Mucosa of stomach (tissue), 1 donor: ENCODE measurements around the gene GAS2L1.

Source experiments
- H3K27me3 ChIP-seq: one replicate; pipeline ENCODE4 v1.7.0; 2013; ENCODE audit warnings: mild to moderate bottlenecking, low read length; ENCODE audit not compliant: control insufficient read depth, insufficient read depth
- H3K36me3 ChIP-seq: one replicate; pipeline ENCODE4 v1.7.0; 2013; ENCODE audit warnings: low read length; ENCODE audit not compliant: control insufficient read depth, insufficient read depth
- H3K4me1 ChIP-seq: one replicate; pipeline ENCODE4 v1.7.0; 2013; ENCODE audit warnings: mild to moderate bottlenecking, low read length; ENCODE audit not compliant: control insufficient read depth, insufficient read depth
- H3K4me3 ChIP-seq: one replicate; pipeline ENCODE4 v1.7.0; 2013; ENCODE audit warnings: low read length
- H3K9ac ChIP-seq: one replicate; pipeline ENCODE4 v1.7.0; 2013; ENCODE audit warnings: mild to moderate bottlenecking, low read length, moderate library complexity
- H3K9me3 ChIP-seq: one replicate; pipeline ENCODE4 v1.7.0; 2013; ENCODE audit warnings: mild to moderate bottlenecking, low read length, moderate library complexity; ENCODE audit not compliant: control insufficient read depth
- donor health status: Pancreatic carcinoma.

The GAS2L1 gene

DNA sequence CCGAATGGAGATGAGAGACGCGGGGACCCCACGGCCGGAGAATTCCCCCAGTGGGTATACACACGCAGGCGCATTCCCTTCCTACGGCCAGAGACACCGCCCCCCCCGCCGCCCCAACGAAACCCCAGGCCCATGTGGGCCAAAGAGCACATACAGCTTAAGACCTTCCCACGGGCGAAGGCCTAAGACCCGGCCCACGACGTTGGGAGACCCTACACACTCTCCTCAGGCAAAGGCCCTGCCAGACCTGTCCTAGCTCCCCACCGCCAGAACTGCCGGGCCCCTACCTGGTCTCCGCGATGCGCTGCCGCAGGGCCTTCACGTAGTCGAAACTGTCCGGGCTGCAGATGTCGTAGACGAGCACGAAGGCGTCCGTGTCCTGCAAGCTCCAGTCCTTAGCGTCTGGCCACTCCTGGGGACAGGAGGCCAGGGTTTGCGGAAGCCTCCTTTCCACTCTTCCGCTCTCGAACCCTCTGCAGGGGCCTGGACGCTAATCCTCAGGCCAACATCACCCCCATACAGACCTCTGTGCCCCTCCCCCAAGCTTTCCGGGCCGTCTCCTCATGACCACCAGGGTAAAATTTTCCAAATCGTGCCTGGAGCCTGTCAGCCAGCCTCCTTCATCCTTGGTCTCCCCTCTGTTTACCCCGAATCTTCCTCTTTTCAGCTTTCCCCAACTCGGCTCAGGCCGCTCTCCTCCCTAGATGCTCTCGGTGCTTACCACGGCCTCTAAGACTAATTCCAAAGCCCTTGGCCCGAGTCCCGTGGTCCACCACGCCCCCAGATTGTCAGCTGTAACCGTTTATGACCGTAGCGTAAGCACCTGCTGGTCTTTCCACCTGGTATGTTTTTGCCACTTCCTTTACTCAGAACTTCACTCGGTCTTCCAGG, 7.4 kb downstream of the GAS2L1 start:
- no peaks in the 10 kb centered on the region for H3K36me3 ChIP-seq
- H3K27me3 ChIP-seq, result peaks cover 48% of the 10 kb centered on the region
- peaks cover 53% of the 10 kb centered on the region for H3K4me1 ChIP-seq
- H3K9ac ChIP-seq, result no peak overlapping the region
- no peaks in the 10 kb centered on the region for H3K9me3 ChIP-seq
- H3K4me3 ChIP-seq, result no peak overlapping the region

DNA sequence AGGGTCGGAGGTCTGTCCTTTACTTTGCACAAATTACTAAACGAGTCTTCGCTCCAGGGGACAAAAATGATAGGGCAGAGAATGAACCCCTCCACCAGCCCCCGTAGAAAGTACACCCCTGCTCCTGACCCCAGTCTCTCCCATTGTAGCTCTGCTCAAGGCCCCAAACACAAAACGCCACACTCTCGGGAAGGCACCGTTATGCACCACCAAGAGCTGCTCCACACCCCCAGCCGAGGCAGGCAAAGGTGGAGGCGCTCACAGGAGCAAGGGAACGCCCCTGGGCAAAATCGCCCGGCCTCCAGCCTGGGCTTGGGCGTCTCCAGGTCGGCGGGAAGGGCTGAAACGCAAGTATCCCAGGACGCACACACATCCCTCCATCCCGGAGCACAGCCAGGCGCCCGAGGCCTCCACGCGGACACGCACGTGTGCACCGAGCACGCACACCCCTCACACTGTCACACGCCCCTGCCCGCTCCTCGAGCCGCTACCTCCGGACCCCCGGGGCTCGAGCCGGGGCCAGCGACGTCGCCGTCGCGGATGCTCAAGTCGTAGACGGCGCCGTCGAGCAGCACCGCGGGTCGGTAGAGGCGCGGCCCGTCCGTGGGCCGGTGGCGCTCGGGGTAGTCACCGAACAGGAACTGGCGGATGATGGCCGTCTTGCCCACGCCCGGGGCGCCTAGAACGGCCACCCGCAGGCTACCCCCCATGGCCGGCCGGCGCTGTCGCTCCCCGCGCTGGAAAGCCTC, 8.3 kb downstream of the GAS2L1 start:
- no peak overlapping the region for H3K4me3 ChIP-seq
- no peaks in the 10 kb centered on the region for H3K36me3 ChIP-seq
- peaks cover 44% of the 10 kb centered on the region for H3K4me1 ChIP-seq
- H3K9me3 ChIP-seq, result no peaks in the 10 kb centered on the region
- peaks cover 48% of the 10 kb centered on the region for H3K27me3 ChIP-seq
- no peak overlapping the region for H3K9ac ChIP-seq

DNA sequence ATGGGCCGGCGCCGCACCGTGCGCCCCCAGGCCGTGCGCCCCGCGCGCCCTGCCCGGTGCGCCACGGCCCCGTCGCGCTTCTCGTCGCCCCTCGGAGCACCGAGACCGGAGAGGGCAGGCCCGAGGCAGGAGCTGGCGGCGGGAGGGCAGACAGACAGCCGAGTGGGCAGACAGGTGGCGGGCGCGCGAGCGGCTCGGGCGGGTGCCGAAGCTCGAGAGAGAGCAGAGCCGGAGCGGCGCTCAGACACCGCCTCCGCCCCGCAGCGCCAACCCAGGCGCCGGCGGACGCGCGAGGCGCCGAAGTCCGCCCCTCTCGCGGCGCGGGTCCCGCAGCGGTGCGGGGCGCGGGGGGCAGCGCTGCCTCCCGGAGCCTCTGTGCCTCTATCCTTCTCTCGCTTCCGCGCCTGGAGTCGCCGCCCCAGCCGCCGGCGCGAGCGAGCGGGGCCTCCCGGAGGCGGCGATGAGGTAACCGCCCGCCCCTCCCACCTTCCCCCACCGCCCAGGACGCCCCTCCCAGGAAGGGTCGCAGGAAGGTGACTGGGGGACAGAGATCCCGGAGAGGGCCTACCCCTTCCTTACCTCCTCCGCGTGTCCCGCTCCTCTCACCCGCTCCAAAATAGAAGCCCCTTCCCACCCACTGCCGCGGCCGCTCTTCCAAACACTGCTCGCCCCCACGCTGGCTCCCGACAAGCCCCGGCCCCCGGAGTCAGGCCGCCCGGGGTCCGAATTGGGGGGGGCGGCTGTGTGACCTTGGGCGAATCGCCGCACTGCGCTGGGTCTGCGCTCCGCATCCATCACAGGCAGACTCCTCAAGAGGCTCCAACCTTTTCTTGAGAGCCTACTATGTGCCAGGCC, 9.1 kb downstream of the GAS2L1 start, which contains the start of gene RASL10A:
Gene RASL10A (minus strand): TSS at position 412 of the 855 bp plus-strand sequence. CDS start 451 bp downstream, outside the sequence.
- peaks cover 48% of the 10 kb centered on the region for H3K27me3 ChIP-seq
- peaks cover 38% of the 10 kb centered on the region for H3K4me1 ChIP-seq
- no peaks in the 10 kb centered on the region for H3K9me3 ChIP-seq
- no peak within 1 kb of the TSS for H3K4me3 ChIP-seq
- H3K9ac ChIP-seq, result no peak within 1 kb of the TSS
- no peaks in the 10 kb centered on the region for H3K36me3 ChIP-seq

DNA sequence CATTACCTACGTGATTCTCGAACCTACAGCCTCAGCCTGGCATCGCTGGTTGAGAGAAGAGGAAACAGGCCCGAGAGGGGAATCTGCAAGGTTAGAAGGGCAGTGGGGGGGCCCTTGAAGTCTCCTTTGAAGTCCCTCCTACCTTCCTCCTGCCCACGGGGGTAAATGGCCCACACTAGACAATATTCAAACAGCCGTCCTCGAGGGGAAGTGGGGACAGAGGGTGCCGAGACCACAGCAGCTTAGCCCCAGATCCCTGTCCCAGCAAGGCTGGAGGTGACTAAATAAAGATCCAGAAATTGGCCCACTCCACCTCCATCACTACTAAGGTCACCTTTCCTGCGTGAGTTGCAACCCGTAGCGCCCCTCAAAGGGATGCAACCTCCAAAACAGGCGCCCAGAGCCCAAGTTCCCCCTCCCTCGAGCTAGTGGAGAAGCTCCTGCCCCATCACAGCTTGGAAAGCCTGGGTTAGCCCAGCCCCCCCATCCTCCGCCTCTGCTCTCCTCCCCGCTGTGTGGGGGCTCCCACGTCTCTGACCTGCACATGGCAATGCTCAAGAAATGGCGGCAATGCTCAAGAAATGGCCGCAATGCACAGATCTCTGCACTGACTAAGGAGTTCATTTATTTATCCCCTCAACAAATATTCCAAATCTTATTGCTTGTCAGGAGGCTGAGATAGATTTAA, 9.8 kb downstream of the GAS2L1 start:
- Histone ChIP-seq H3K4me1 (peaks cover 30% of the 10 kb centered on the region), H3K27me3 (peaks cover 48% of the 10 kb centered on the region), H3K36me3 (no peaks in the 10 kb centered on the region), H3K4me3 (no peak overlapping the region), H3K9me3 (no peaks in the 10 kb centered on the region), H3K9ac (no peak overlapping the region)

DNA sequence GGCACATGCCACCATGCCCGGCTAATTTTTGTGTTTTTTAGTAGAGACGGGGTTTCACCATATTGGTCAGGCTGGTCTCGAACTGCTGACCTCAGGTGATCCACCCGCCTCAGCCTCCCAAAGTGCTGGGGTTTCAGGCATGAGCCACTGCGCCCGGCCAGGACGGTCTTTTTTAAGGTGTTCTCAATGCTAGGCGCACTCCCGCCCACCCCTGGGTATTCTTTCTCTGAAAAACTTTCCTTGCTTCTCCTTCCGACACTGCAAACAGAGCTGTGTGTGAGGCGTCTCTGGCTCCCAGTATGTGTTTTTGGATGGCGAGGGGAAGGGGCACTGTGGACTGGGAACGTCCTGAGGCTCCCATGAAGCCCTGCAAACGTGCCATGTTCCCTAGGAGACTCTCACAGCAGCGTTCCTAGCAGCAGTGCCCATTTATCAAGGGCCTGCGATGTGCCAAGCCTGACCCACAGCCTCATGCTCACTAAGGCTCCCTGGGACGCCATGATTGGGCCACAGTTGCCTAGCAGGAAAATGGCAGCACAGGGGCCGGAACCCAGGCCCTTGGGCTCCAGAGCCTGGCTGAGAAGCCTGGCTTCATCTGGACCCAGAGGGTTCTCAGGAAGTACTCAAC, 11.5 kb downstream of the GAS2L1 start:
- H3K9me3 ChIP-seq, result no peaks in the 10 kb centered on the region
- no peaks in the 10 kb centered on the region for H3K36me3 ChIP-seq
- no peak overlapping the region for H3K4me3 ChIP-seq
- H3K9ac ChIP-seq, result no peak overlapping the region
- peaks cover 46% of the 10 kb centered on the region for H3K27me3 ChIP-seq
- H3K4me1 ChIP-seq, result peaks cover 20% of the 10 kb centered on the region

DNA sequence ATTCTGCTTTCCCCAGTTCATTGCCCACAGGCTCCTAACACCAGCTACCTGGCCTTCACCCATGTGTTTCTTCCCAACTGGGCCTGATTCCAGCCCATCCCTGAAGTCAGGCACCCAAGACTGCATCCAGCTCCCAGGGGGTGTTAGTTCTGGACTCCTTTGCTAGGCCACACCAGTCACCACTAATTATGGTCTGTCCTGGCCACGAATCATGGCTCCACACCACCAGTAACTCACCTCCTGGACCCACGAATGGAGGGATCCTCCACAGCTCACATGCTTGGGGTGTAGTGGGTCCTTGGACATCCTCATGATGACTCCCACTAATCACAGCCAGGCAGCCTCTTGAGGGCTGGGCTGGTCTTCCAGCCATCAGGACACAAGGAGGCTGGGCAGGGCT, 12.6 kb downstream of the GAS2L1 start:
- H3K9me3 ChIP-seq, result no peaks in the 10 kb centered on the region
- H3K9ac ChIP-seq, result no peak overlapping the region
- peaks cover 9% of the 10 kb centered on the region for H3K4me1 ChIP-seq
- H3K36me3 ChIP-seq, result no peaks in the 10 kb centered on the region
- H3K27me3 ChIP-seq, result peaks cover 34% of the 10 kb centered on the region
- no peak overlapping the region for H3K4me3 ChIP-seq

DNA sequence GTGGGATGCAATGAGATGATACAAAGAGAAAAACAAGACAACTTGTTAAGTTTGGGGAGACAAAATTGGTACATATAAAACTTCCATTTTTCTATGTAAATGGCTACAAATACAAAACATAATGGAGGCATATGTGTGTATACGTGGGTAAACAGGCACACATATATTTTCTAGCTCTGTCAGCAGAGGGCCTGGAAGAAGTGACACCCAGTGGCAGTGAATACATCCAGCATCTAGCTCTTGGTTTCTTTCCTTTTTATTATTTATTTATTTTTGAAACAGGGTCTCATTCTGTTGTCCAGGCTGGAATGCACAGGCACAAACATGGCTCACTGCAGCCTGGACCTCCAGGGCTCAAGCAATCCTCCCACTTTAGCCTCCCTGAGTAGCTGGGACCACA, 14.1 kb downstream of the GAS2L1 start:
- no peak overlapping the region for H3K9ac ChIP-seq
- H3K36me3 ChIP-seq, result no peaks in the 10 kb centered on the region
- no peaks in the 10 kb centered on the region for H3K4me1 ChIP-seq
- H3K27me3 ChIP-seq, result peaks cover 20% of the 10 kb centered on the region
- H3K9me3 ChIP-seq, result no peaks in the 10 kb centered on the region
- no peak overlapping the region for H3K4me3 ChIP-seq

DNA sequence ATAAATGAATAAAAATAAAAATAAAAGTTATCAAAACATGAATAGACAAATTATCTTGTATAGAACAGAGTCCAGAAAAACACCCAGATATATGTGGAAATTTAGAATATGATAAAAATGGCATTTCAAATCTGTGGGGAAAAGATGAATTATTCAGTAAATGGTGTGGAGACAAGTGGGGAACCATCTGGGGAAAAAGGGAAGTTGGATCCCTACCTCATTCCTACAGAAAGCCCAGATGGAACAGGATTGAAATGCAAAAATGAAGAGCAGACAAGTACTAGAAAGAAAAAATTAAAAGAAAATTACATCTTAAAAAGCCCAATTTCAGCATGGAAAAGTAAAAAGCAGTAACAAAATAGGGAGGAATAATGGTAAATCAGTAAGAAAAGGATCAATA, 17.2 kb downstream of the GAS2L1 start:
- no peaks in the 10 kb centered on the region for H3K9me3 ChIP-seq
- H3K4me1 ChIP-seq, result no peaks in the 10 kb centered on the region
- no peaks in the 10 kb centered on the region for H3K27me3 ChIP-seq
- H3K9ac ChIP-seq, result no peak overlapping the region
- no peaks in the 10 kb centered on the region for H3K36me3 ChIP-seq
- no peak overlapping the region for H3K4me3 ChIP-seq

DNA sequence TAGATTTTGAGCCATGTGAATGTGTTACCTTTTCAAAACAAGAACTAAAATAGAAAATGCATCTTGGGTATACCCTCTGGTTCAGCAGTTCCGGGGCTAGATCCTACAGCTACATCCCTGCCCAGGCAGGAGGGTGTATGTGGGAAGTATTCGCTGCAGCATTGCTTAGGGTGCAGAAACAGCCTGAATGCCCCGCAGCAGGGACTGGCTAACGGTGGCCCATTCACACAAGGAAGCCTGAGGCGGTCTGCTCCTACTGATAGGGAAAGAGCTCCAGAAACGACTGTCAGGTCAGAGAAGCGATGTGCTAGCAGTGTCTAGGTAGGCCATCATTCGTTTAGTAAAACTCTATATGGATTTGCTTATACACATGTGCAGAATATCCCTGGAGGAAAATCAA, 18.9 kb downstream of the GAS2L1 start:
- Histone ChIP-seq H3K4me3 (no peak overlapping the region), H3K4me1 (no peaks in the 10 kb centered on the region)

DNA sequence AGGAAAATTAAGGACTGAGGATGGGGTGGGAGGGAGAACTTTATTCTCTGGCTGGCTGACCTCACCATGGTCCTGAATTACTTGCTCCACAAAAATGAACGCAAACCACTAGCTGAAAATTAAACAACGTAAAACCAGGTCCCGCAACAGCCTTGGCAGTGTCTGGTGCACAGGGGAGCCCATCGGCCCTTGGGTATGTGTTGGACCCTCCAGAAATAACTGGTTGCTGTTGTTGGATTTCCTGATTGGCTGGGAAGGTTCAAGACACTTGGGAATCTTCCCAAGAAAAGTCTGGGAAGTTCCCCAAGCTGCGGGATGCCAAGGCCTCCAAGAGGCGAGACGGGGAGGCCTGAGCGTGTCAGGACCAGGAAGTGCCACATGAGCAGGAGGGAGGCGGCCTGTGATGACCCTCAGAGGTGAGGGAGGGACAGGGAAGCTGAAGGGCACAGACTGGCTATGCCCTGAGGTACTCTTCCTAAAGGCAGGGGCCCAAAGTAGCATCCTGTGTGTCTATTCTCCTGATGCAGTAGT, 19.4 kb downstream of the GAS2L1 start:
- no peaks in the 10 kb centered on the region for H3K4me1 ChIP-seq
- H3K9me3 ChIP-seq, result no peaks in the 10 kb centered on the region
- H3K36me3 ChIP-seq, result no peaks in the 10 kb centered on the region
- H3K9ac ChIP-seq, result no peak overlapping the region
- H3K27me3 ChIP-seq, result no peaks in the 10 kb centered on the region
- no peak overlapping the region for H3K4me3 ChIP-seq

More for the DNA sequence above, 18.9 kb downstream of the GAS2L1 start:
- Histone ChIP-seq H3K9me3 (no peaks in the 10 kb centered on the region), H3K27me3 (no peaks in the 10 kb centered on the region), H3K36me3 (no peaks in the 10 kb centered on the region), H3K9ac (no peak overlapping the region)

DNA sequence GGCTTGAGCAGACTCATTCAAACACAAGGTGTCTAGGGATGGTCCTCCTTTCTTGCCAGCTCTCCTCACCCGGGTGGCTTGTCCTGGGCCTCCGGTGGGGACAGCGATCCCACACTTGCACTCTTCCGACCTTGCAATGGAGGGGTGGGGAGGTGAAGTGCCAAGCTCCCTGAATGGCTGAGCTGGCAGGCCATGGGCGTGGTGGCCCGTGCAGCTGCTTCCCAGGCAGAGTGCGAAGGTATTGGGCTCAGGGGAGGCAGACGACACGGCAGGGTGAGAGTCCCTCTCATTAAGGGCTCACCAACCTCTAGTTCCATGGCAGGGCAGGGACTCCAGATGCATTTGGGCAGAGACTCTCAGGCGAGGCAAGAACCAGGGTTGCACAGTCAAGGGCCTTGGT, 20.0 kb downstream of the GAS2L1 start:
- Histone ChIP-seq H3K27me3 (no peaks in the 10 kb centered on the region), H3K4me1 (no peaks in the 10 kb centered on the region), H3K9ac (no peak overlapping the region), H3K4me3 (no peak overlapping the region), H3K36me3 (no peaks in the 10 kb centered on the region), H3K9me3 (no peaks in the 10 kb centered on the region)
